Mononuclear cell (primary cell): ENCODE data around the gene NBEA. TPM values are rescaled to one million over a fixed set of nuclear protein-coding genes. Genes with fewer than 3 reads are reported as not detected.

Experiments used
- H3K27me3 ChIP-seq: 2 replicates; pipeline ENCODE4 v1.6.0; 2011; ENCODE audit warnings: low read length, control low read depth; ENCODE audit not compliant: insufficient read depth
- H3K4me1 ChIP-seq: 2 replicates; pipeline ENCODE4 v1.5.1; 2011; ENCODE audit warnings: mild to moderate bottlenecking, low read length, control low read depth; ENCODE audit not compliant: insufficient read depth
- H3K4me3 ChIP-seq: 2 replicates; pipeline ENCODE4 v1.5.1; 2011; ENCODE audit warnings: mild to moderate bottlenecking, low read length, moderate library complexity
- H3K9me3 ChIP-seq: 2 replicates; pipeline ENCODE4 v1.5.1; 2011; ENCODE audit warnings: low read depth, mild to moderate bottlenecking, control low read depth, low read length
- total RNA-seq: library from RNA; depleted of rRNA; stranded (reverse); fragments of >200 nt; gene quantifications from one replicate; pipeline ENCODE4 v1.2.3, GENCODE V29; 2012

NBEA gene
- total RNA-seq, 1 donor = 3.3 TPM

DNA sequence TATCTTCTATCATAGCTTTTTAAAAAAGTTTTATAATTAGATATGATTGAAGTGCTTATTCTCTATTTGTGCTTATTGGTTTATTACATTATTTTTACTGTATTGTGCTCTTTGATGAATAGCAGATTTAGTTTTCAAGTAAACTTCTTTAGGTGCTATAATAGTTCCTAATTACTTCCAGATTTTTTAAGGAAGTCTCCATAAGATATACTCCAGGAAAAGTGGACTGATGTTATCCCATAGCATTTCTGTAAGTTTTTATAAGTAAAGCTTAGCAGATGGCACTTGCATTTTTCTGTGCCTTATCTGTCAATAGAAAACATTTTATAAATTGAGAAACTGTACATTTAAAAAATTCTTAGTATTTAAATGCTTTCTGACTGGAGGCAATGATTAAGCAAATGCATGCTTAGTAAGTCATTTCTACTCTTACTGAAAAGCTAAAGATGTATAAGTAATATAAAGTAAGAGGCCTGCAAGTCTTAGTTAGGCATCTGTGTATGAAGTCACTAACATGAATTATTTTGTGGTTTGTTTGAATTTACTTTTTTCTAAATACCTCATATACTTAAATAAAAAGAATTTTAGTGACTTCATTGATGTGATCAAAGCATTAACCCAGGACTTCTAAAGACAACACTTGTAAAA lies 351.6 kb downstream of the NBEA start:
- Histone ChIP-seq H3K4me3 (no peak overlapping the region), H3K4me1 (no peaks in the 10 kb centered on the region), H3K9me3 (no peaks in the 10 kb centered on the region)

DNA sequence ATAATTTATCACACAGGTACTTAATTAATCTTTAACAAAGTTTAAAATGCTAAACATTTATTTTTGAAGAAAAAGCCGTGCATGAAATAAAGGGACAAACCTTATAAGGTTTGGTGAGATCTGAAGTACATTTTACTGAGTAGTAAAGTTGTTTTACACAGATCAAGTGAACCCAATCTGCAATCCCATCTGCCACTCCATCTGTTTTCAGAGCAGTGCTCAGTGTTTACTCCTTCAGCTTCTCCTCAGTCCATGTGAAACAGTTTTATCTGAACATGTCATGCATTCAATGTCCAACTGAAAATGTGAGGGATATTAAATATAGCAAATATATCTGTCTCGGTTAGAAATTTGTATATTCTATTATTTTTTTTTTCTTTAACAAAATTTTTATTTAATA lies 367.6 kb downstream of the NBEA start:
- no peaks in the 10 kb centered on the region for H3K27me3 ChIP-seq
- H3K9me3 ChIP-seq = no peaks in the 10 kb centered on the region
- H3K4me1 ChIP-seq = no peaks in the 10 kb centered on the region

More for the DNA sequence above, 351.6 kb downstream of the NBEA start:
- H3K27me3 ChIP-seq = no peaks in the 10 kb centered on the region

GRCh38 chr13:35332134-35332533 lies 390.1 kb downstream of the NBEA start:
- no peak overlapping the region for H3K4me3 ChIP-seq
- no peaks in the 10 kb centered on the region for H3K4me1 ChIP-seq
- H3K27me3 ChIP-seq = no peaks in the 10 kb centered on the region
- H3K9me3 ChIP-seq = no peaks in the 10 kb centered on the region

More for the DNA sequence above, 367.6 kb downstream of the NBEA start:
- no peak overlapping the region for H3K4me3 ChIP-seq

GRCh38 chr13:35333157-35333556 lies 391.1 kb downstream of the NBEA start:
- no peaks in the 10 kb centered on the region for H3K9me3 ChIP-seq
- no peaks in the 10 kb centered on the region for H3K4me1 ChIP-seq
- H3K27me3 ChIP-seq = no peaks in the 10 kb centered on the region
- no peak overlapping the region for H3K4me3 ChIP-seq

DNA sequence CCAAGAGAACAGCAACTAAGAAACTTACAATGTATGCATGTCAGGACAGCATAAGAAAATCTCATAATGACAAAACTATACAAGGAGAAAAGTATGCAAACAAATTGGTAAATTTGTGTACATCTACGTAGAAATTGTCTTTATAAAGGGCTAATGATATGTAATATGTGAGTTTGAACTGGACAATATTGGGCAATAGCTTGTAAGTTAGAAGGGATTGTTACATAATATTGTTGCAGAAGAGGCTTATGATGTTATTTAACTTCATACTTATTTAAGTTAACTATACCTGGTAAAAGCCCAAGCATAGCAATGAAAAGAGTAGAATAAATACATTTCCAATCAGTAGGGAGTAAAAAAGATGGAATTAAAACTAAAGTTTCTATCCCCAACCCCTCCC lies 400.4 kb downstream of the NBEA start:
- no peak overlapping the region for H3K4me3 ChIP-seq
- no peaks in the 10 kb centered on the region for H3K4me1 ChIP-seq
- H3K9me3 ChIP-seq = no peaks in the 10 kb centered on the region
- no peaks in the 10 kb centered on the region for H3K27me3 ChIP-seq

DNA sequence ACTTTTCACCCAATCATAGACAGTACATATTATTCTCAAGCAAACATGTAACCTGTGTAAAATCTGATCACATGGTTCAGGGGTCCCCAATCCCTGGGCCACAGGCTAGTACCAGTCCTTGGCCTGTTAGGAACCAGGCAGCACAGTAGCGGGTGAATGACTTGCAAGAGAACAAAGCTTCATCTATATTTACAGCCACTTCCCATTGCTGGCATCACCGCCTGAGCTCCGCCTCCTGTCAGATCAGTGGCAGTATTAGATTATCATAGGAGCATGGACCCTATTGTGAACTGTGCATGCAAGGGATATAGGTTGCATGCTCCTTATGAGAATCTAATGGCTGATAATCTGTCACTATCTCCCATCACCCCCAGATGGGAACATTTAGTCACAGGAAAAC lies 401.3 kb downstream of the NBEA start:
- Histone ChIP-seq H3K9me3 (no peaks in the 10 kb centered on the region), H3K4me3 (no peak overlapping the region), H3K4me1 (no peaks in the 10 kb centered on the region), H3K27me3 (no peaks in the 10 kb centered on the region)

GRCh38 chr13:35345992-35346391 lies 403.9 kb downstream of the NBEA start:
- H3K4me3 ChIP-seq = no peak overlapping the region
- no peaks in the 10 kb centered on the region for H3K4me1 ChIP-seq
- H3K27me3 ChIP-seq = no peaks in the 10 kb centered on the region
- no peaks in the 10 kb centered on the region for H3K9me3 ChIP-seq

DNA sequence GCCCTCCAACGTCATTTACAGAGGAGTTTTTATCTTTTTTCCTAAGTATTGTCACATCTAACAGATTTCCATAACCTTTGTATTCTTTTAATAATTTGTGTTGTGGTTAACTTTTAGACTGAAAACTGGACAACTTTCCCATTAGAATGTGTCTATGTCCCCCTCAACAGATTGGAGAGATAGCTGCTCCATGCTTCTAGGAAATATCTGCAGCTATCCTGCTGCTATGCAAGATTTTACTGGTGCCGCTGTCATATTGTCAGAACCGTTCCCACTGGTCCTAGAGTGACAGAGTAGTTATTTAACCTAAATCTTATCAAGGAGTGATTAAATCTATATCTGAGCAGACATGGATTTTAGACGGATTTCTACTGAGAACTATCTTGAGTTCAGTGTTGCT lies 404.4 kb downstream of the NBEA start:
- Histone ChIP-seq H3K4me3 (no peak overlapping the region), H3K27me3 (no peaks in the 10 kb centered on the region), H3K9me3 (no peaks in the 10 kb centered on the region), H3K4me1 (no peaks in the 10 kb centered on the region)

GRCh38 chr13:35347679-35348205 lies 405.7 kb downstream of the NBEA start:
- Histone ChIP-seq H3K4me1 (no peaks in the 10 kb centered on the region), H3K27me3 (no peaks in the 10 kb centered on the region), H3K4me3 (no peak overlapping the region), H3K9me3 (no peaks in the 10 kb centered on the region)

DNA sequence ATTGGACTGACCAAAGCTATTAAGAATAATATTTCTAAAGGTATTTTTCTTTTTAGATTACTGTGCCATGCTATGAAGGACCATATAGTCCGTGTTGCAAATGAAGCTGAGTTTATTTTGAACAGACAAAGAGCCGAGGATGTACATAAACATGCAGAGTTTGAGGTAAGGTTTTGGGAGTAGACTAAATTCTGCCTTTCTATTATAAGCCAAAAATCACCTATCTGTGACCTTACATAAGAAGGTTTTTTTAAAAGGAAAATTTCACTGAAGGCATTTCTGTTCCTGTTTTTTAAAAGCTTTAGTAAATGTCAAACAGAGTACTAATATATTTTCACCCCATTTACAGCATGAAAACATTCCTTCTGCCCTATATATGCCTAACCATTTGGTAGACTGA lies 407.0 kb downstream of the NBEA start:
- H3K4me1 ChIP-seq = no peaks in the 10 kb centered on the region
- H3K27me3 ChIP-seq = no peaks in the 10 kb centered on the region
- no peaks in the 10 kb centered on the region for H3K9me3 ChIP-seq
- H3K4me3 ChIP-seq = no peak overlapping the region

DNA sequence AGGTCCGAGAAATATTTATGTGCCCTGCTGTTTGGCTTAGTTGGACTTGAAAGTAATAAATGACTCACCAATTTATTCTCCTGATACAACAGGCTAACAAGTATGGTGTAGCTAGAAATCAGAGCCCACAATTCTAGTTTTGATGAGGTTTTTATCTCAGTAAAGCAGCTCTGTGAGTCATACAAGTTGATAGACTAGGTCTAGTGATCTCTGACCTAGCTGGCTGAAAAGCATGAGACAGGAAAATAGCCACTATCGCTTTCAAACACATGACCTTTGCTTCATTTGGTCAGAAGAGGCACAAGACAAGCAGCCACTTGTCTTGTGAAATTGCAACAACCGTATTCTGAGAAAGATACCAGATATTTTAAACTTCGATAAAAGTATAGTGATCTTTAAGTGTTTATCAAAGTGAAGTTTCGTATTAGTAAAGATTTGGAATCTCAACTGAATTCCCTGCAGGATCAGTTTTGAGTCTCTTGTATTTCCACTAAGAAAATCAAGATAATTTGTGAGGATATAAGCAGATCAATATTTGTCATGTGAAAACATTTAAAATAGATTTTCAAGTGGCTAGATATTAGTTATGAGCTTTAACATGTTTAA lies 407.7 kb downstream of the NBEA start:
- Histone ChIP-seq H3K27me3 (no peaks in the 10 kb centered on the region), H3K9me3 (no peaks in the 10 kb centered on the region), H3K4me1 (no peaks in the 10 kb centered on the region), H3K4me3 (no peak overlapping the region)

DNA sequence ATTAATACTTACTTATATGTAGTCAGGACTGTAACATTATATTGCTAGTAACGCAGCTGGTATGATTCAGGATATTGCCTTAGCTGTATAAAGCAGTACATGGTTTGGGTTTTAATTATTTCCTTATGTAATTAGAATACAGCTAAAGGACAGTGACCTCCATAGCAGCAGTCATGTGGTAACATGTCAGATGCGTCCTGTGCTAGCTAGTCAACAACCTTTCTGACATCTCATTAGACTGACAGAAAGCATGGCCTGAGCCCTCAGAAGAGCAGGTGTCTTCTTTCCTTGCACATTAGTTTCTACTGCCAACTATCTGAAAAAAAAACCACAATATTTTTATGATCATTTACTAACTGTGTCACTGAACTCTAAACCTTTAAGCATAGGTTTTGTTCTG lies 412.2 kb downstream of the NBEA start:
- Histone ChIP-seq H3K4me3 (no peak overlapping the region), H3K9me3 (peaks cover 4% of the 10 kb centered on the region), H3K4me1 (no peaks in the 10 kb centered on the region), H3K27me3 (no peaks in the 10 kb centered on the region)

- H3K4me1 ChIP-seq = no peaks in the 10 kb centered on the region
- H3K4me3 ChIP-seq = no peak overlapping the region
- H3K9me3 ChIP-seq = peaks cover 4% of the 10 kb centered on the region
- H3K27me3 ChIP-seq = no peaks in the 10 kb centered on the region
Observed at GRCh38 chr13:35354882-35355281, 412.8 kb downstream of the NBEA start.

DNA sequence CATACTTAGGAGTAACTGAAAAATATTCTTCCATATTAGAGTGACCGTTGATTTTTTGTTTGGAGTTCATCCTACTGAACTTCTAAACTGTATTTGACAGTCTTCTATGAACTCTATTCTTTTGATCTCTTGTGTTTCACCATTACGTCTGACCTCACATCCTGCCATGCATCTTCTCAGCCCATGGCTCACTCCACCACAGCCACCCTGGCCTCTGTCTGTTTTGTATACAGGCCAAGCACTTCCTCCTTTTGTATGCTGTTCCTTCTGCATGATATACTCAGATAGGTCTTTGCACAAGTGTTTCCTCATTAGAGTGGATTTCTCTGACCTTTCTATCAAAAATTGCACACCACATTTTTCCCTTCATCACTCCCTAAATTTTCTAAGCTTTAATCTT lies 414.5 kb downstream of the NBEA start:
- Histone ChIP-seq H3K4me3 (no peak overlapping the region), H3K27me3 (no peaks in the 10 kb centered on the region), H3K9me3 (peaks cover 4% of the 10 kb centered on the region), H3K4me1 (no peaks in the 10 kb centered on the region)

- Histone ChIP-seq H3K4me3 (no peak overlapping the region), H3K9me3 (peaks cover 11% of the 10 kb centered on the region), H3K27me3 (no peaks in the 10 kb centered on the region), H3K4me1 (no peaks in the 10 kb centered on the region)
Observed at GRCh38 chr13:35365883-35366282, 423.8 kb downstream of the NBEA start.

- H3K4me3 ChIP-seq = no peak overlapping the region
- no peaks in the 10 kb centered on the region for H3K4me1 ChIP-seq
- no peaks in the 10 kb centered on the region for H3K27me3 ChIP-seq
- peaks cover 13% of the 10 kb centered on the region for H3K9me3 ChIP-seq
Observed at GRCh38 chr13:35367586-35367985, 425.5 kb downstream of the NBEA start.
